ENCODE data around the gene TEX54. TPM values are rescaled to one million over a fixed set of nuclear protein-coding genes. Genes with fewer than 3 reads are reported as not detected.

The TEX54 gene
- total and polyA plus RNA-seq, 11 donors = not detected

GRCh38 chr11:62801071-62801470, 31.6 kb downstream of the TEX54 start:
- no peak overlapping the region for H3K4me3 ChIP-seq
- H3K4me1 ChIP-seq = peaks cover 0 to 29% (median 16%) of the 10 kb centered on the region in 12 donors
- no peaks in the 10 kb centered on the region for H3K27me3 ChIP-seq
- no peak for DNase-seq
- TF ChIP-seq CTCF (IDR thresholded peaks at IDR 0.05) (no peak), POLR2A (IDR thresholded peaks at IDR 0.05) (no peak)
- H3K36me3 ChIP-seq = peaks cover 2 to 79% (median 76%) of the 10 kb centered on the region in 9 donors
- no peak overlapping the region for H3K27ac ChIP-seq
- no peak for ATAC-seq
- H3K9me3 ChIP-seq = no peaks in the 10 kb centered on the region
- 80 to 91% (median 87%) methylated on average over 4 of the region's 4 CpGs for WGBS, 4 donors
- intact Hi-C loops (cut with DNase I) = no loop called here

GRCh38 chr11:62799486-62799885, 33.2 kb downstream of the TEX54 start:
- DNase-seq (no peak), ATAC-seq (no peak)
- Histone ChIP-seq H3K9me3 (no peaks in the 10 kb centered on the region), H3K27ac (no peak overlapping the region), H3K4me1 (peaks cover 0 to 24% (median 13%) of the 10 kb centered on the region in 12 donors), H3K36me3 (peaks cover 2 to 95% (median 92%) of the 10 kb centered on the region in 9 donors), H3K4me3 (no peak overlapping the region), H3K27me3 (no peaks in the 10 kb centered on the region)
- 81 to 97% (median 93%) methylated on average over 10 of the region's 10 CpGs for WGBS, 4 donors
- intact Hi-C loops (cut with DNase I) = no loop called here
- TF ChIP-seq POLR2A (IDR thresholded peaks at IDR 0.05) (no peak), CTCF (IDR thresholded peaks at IDR 0.05) (no peak)

GRCh38 chr11:62796281-62796680, 36.4 kb downstream of the TEX54 start:
- H3K36me3 ChIP-seq = peaks cover 2 to 93% (median 92%) of the 10 kb centered on the region in 9 donors
- intact Hi-C loops (cut with DNase I) = no loop called here
- 64 to 73% (median 70%) methylated on average over 7 of the region's 7 CpGs for WGBS, 4 donors
- DNase-seq = no peak
- ATAC-seq = no peak
- H3K9me3 ChIP-seq = no peaks in the 10 kb centered on the region
- H3K27me3 ChIP-seq = no peaks in the 10 kb centered on the region
- no peak overlapping the region for H3K4me3 ChIP-seq
- no peak overlapping the region for H3K27ac ChIP-seq
- no peak for TF ChIP-seq CTCF (IDR thresholded peaks at IDR 0.05)
- no peak for TF ChIP-seq POLR2A (IDR thresholded peaks at IDR 0.05)
- peaks cover 0 to 21% (median 12%) of the 10 kb centered on the region in 12 donors for H3K4me1 ChIP-seq

- TF ChIP-seq CTCF (IDR thresholded peaks at IDR 0.05) (no peak), POLR2A (IDR thresholded peaks at IDR 0.05) (no peak)
- no peak for DNase-seq
- ATAC-seq = no peak
- H3K4me1 ChIP-seq = peaks cover 0 to 34% (median 28%) of the 10 kb centered on the region in 12 donors
- H3K27ac ChIP-seq = no peak overlapping the region
- H3K9me3 ChIP-seq = no peaks in the 10 kb centered on the region
- intact Hi-C loops (cut with DNase I) = loop anchor here in 6 of 10 donors (5.0 kb wide), 3 partner anchors 38 to 48 kb away; partner anchors contain the start of genes STX5 (in 4 of the 6), TEX54 (in 4 of the 6) and WDR74 (in 1 of the 6)
- peaks cover 2 to 89% (median 84%) of the 10 kb centered on the region in 9 donors for H3K36me3 ChIP-seq
- H3K27me3 ChIP-seq = no peaks in the 10 kb centered on the region
- 88 to 93% (median 91%) methylated on average over 8 of the region's 8 CpGs for whole genome bisulfite sequencing, 4 donors
- H3K4me3 ChIP-seq = no peak overlapping the region
These were observed 38.4 kb downstream of the TEX54 start for GRCh38 chr11:62794201-62794775.
